ENCODE results near the gene FCER1A.

- TF ChIP-seq YY1 (IDR thresholded peaks at IDR 0.05; ENCODE audit: insufficient read depth, insufficient read length): no peak
- TF ChIP-seq ZNF274 (IDR thresholded peaks at IDR 0.05; ENCODE audit: low read depth, low read length): no peak
- TF ChIP-seq SUZ12 (IDR thresholded peaks at IDR 0.05; ENCODE audit: extremely low read depth, insufficient read depth, insufficient read length): no peak
These were observed 16.8 kb downstream of the FCER1A start for GRCh38 chr1:159318784-159319551.
